HG02884 (cell line): ENCODE data around the gene JMJD1C.
"Not testable (repeated sequence)": the region's sequence is repeated elsewhere in the genome, so short reads cannot be mapped to it uniquely, and the experiment has no call there.

Experiments used
- ATAC-seq: cut with Tn5 transposase; IDR thresholded peaks from one replicate; pipeline ENCODE4 v1.9.1; 2021; ENCODE audit warnings: mild to moderate bottlenecking, moderate library complexity; ENCODE audit not compliant: unreplicated experiment

The JMJD1C gene

DNA sequence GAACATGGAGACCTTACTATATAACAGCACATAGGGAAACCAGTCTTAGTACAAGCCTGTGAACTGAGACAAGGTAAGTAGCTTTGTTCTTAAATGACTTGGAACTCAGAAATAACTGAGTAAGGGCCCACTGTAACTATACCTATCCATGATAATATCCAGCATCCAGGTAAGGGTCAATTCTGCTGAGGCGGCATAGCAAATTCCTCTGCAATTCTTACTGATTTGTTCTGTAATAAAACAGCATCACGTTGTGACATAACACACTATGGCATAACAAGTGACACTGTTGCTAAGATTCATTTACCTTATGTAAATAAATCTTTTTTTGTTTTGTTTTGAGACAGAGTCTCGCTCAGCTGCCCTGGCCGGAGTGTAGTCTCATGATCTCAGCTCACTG is 97.4 kb downstream of the JMJD1C start:
- no peak for ATAC-seq

DNA sequence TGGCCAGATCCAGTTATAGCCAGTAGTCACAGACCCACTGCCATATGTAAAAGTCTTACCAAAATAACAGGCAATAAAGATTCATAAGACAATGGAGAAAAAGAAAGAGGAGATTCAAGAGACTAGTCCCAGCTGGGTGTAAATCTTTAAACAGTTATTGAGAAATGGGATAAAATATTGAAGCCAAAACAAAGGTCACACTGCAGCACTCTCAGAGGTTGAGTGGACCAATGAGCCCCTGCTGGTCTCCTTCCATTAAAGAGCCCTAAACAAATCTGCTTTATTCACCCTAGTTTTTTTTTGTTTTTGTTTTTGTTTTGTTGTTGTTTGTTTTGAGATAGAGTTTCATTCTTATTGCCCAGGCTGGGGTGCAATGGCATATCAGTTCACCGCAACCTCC is 98.8 kb downstream of the JMJD1C start:
- ATAC-seq, result no peak

DNA sequence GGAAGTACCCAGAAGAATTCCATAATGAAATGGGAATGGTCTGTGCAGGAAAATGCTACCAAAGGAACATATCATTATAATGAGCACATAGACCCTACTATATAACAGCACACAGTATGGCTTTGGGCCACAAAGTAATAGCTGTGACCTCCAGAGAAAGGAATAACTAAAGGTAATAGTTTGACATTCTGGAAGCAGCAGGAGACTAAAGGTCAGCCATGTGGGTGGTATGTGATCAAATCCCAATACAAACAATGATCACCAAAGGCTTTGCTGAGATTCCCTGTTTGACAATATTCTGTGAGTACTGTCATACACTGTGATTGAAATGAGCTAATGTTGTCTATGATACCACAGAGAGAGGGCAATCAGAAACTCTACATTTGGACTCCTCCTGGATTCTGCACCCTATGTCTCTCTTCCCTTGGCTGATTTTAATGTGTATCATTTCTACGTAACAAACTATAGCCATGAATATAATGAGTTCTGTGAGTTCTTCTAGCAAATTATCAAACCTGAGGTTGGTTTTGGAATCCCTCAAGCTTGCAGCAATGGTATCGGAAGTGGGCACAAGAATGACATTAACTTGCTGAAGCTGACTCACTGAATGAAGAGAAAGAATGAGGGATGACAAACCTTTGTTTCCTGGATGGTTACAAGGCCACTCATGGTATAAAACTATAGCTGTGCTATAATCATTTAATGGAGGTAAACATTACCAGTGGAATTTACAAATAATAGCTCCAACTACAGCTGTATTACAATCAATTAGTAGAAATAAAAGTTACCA is 99.6 kb downstream of the JMJD1C start:
- no peak for ATAC-seq

DNA sequence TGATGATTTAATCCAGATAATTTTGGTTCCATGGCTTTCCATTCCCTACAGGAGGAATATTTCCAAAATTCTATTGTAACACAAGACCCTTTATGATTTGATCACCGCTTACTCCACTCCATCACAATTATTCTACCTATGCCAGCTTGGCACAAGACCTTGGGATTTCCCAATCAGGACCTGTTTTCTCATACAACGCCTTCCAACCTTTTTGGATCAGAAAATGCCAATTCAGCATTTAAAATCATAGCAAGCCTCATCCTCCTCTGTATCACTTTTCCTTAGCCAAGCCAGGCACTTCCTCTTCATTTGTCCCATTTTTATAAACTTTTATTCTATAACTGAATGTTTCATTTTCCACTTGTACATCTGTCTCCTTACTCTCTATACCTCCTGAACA is 100.9 kb downstream of the JMJD1C start:
- no peak for ATAC-seq

DNA sequence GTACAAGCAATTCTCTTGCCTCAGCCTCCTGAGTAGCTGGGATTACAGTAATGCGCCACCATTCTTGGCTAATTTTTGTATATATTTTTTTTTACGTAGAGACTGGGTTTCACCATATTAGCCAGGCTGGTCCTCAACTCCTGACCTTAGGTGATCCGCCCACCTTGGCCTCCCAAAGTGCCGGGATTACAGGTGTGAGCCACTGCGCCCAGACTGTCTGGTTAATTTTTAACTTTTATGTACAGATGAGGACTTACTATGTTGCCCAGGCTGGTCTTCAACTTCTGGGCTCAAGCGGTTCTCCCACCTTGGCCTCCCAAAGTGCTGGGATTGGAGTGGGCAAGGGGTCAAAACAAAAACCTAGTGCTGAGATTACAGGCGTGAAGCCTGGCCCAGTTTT is 101.8 kb downstream of the JMJD1C start:
- ATAC-seq, result no peak

DNA sequence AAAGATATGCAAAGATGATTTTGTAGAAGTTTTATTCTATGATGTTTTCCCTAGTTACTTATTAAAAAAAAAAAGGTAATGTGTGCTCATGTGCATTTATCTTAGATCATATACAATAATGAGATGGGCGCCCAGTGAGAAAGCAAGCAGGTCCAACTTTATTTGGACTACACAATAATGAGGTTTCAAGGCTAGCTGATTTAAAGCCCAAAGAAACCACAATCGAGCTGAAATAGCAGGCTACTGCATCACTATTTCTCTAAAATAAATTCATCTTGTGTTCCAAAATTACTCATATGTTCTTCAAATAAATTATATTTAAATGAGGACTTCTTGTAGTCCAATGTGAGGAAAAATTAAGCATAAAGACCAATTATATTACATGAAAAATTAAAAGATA is 110.1 kb downstream of the JMJD1C start:
- no peak for ATAC-seq

DNA sequence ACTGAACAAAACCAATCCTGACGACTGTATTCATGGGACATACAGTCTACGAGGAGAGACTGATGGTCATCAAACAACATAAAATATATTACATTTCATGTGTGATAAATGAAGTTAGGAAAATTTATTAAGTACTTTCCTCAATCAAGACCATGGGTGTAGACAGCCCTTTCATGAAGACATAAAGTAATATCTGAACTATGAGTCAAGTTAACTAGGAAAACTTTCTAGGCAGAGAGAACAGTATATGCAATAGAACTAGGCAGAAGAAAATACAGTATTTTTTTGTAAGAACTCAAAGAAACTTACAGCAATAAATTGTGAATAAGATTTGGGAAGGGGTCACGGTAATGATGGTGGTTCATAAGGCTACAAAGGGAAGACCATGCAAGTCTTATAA is 112.8 kb downstream of the JMJD1C start:
- ATAC-seq, result no peak

DNA sequence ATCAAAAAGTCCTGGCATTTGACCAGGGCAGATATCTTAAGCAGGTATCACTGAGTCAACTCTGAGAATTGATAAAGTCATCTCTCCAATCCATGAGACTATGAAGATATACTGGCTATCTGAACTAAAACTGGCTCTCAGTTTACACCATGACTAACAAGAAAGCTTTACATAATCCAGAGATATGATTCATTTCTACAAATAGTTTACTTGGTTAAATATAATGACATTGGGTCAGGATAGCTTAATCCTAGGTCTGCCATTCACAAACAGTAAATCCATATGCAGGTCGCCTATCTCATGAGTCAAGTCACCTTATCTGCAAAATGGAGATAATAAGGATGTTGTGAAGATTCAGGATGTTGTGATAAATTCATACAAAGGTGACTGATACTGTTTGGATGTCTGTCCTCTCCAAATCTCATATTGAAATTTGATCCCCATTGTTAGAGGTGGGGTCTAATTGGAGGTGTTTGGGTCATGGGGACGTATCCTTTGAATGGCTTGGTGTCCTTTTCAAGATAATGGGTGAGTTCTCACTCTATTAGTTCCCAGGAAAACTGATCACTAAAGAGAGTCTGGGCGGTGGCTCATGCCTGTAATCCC is 117.4 kb downstream of the JMJD1C start:
- no peak for ATAC-seq

DNA sequence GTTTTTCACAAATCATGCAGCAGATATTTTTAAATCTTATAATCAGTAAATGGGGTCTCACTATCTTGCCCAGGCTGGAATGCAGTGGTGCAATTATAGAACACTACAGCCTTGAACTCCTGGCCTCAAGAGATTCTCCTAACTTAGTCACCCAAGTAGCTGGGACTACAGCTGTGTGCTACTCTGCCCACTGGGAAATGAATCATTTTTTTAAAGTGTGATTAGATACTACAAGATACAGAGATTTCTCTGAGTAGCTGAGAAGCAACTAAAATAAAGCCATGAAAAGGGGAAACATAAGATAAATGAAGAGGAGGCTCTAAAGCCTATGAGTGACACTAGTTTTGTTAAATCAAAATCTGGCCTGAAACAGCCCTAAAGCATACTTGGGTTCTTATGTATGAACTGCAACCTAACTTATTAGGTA is 119.7 kb downstream of the JMJD1C start:
- ATAC-seq, result no peak

DNA sequence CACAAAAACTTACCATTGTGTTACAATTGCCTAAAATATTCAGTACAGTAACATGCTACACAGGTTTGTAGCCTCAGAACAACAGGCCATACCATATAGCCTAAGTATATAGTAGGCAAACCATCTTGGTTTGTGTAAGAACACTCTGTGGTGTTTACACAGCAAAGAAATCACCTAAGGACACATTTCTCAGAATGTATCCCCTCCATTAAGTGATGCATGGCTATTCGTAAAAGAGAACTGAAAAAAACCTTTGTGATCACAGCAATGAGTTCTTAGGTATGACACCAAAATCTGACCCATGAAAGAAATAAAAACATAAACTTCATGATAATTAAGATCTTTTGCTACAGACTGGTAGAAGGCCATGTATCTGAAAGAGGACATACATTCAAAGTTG is 121.5 kb downstream of the JMJD1C start:
- no peak for ATAC-seq

DNA sequence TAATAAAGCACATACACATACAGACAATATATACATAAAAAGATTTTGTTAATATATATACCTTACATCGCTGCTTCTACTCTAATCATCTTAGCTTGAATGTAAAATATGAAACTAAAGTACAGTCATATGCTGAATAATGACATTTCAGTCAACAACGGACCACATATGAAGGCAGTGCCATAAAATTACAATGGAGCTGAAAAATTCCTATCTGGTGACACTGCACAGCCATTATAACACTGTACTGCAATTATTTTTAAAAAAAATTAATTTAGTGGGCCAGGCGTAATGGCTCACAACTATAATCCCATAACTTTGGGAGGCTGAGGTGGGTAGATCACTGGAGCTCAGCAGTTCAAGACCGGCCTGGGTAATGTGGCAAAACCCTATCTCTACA is 122.3 kb downstream of the JMJD1C start:
- no peak for ATAC-seq

DNA sequence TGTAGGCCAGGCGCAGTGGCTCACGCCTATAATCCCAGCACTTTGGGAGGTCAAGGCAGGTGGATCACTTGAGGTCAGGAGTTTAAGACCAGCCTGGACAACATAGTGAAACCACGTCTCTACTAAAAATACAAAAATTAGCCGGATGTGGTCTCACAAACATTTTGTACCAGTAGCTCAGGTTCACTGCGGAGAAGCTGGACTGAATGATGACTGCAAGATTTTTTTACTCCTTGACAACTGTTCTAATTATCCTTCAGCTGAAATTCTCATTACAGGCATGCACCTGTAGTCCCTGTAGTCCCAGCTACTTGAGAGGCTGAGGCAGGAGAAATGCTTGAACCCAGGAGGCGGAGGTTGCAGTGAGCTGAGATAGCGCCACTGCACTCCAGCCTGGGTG is 126.1 kb downstream of the JMJD1C start:
- not testable (repeated sequence) for ATAC-seq

DNA sequence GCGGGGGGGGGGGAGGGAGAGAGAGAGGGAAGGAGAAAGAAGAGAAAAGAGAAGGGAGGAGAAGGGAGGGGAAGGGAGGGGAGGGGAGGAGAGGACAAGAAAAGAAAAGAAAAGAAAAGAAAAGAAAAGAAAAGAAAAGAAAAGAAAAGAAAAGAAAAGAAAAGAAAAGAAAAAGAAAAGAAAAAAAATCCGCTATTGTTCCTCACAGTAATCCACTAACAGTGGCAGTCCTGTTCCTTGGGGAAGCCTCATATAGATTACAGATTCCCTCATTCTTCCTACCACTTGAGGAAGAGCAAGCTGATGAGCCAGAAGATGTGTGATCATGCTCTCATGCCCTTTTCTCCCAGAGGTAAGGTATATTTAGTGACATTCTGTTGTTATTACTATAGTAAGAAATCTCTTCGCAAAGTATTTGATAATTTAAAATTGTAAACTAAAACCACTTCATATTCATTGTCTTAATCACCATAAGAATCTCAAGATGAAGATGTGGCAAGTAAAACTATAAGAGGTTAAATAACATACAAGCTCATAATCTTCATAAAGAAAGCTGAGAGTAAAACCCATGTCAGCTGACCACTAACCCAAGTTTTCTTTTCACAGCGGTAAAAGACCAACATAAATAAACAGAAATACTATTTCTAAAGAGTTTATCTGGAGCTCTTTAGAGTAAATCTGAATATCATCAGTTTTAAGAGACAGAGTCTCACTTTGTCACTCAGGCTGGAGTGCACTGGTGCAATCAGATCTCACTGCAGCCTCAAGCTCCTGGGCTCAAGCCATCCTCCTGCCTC is 128.1 kb downstream of the JMJD1C start:
- ATAC-seq, result no peak

DNA sequence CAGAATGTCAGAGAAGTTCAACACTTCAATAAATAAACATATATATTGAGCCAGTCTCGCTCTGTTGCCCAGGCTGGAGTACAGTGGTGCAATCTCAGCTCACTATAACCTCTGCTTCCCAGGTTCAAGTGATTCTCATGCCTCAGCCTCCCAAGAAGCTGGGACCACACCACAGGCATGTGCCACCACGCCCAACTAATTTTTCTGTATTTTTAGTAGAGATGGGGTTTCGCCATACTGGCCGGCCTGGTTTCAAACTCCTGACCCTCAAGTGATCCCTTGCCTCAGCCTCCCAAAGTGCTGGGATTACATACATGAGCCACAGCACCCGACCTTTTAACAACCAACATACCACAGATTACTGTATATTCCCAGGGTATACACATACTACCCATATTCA is 134.2 kb downstream of the JMJD1C start:
- no peak for ATAC-seq

DNA sequence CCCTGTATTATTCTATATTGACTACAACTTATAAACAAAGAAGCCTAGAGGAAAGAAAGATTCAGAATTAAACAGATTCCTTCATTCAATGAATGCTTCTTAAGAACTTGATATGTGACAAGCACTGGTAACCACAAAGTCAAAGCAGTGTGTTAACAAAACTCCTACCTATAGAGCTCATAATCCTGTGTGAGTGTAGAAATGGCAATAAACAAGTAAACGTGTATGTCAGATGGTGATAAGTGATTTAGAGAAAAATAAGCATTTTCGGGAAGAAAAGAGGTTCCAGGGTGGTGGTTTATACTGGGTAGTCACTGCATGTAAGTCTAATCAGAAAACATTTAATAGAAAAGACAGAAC is 141.3 kb downstream of the JMJD1C start:
- ATAC-seq, result no peak

DNA sequence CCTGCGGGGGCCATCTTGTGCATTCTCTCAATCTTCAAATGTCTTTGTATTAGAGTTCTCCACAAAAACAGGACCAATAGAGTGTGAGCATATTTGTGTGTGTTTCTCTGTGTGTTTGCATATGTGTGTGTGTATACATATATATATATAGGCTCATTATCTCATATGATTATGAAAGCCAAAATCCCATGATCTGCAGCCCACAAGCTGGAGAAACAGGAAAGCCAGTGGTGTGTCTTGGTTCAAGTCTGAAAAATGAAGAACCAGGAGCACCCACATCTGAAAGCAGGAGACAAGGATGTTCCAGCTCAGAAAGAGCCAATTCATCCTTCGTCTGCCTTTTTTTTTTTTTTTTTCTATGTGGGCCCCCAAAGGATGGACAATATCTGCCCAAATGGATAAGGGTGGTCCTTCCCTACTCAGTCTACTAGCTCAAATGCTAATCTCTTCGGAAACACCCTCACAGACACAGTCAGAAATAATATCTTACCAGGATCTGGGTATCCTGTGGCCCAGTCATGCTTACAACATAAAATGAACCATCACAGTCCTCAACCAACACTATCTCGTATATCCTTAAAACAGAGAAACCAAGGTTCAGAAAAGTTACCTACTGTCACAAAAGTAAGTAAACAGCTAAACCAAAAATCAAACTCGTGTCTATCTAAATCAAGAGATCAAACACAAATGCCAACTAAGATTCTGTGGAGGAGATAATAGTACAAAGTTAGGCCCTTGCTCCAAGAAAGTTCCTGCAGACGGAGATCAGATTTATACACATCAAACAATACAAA is 141.9 kb downstream of the JMJD1C start:
- no peak for ATAC-seq

DNA sequence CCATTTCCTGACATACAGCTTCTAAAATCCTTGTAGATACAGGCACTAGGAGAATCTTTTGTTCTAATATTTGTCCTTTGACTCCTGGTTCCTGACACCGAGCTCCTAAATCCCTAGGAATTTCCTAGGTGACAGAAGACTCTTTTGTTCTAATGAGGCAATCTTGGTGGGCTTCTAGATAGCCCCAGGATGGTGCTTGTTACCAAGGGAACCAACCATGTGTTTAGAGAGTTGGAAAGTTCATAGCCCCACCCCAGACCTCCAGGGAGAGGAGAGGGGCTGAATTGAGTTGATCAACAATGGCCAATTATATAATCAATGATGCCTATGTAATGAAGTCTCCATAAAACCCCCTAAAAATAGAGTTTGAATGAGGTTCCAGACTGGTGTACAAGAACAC is 145.1 kb downstream of the JMJD1C start:
- no peak for ATAC-seq

DNA sequence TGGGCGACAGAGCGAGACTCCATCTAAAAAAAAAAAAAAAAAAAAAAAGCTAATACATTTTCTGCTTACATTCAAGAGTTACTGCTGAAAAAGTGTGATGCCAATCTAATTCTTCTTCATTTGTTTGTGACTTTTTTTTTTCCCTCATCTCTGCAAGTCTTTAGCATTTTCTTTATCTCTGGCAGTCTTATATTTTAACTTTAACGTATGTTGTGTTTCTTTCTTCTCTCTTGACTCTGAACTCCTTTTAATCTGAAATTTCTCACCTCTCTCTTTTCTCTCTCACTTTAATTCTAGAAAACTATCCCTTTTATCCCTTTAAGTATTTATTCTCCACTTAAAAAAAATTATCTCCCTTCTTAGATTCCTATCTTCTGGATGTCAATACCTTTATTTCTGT is 146.5 kb downstream of the JMJD1C start:
- no peak for ATAC-seq

DNA sequence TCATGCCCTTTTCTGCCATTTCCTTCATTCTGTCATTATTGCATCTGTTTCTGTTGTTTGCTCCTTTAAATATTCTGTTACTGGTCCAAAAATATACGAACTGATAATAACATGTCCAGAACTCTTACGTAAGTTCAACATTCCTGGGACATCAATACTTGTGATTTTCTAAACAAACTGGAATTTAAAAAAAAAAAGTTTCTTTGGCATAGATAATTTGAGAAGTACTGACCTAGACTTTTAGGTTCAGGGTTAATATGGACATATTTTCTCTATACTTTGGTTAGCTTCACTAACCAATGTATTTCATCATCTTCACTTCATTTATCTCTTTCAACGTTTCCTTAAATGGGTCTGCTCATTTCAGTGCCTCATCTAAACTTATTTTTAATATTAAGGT is 147.3 kb downstream of the JMJD1C start:
- ATAC-seq, result no peak

DNA sequence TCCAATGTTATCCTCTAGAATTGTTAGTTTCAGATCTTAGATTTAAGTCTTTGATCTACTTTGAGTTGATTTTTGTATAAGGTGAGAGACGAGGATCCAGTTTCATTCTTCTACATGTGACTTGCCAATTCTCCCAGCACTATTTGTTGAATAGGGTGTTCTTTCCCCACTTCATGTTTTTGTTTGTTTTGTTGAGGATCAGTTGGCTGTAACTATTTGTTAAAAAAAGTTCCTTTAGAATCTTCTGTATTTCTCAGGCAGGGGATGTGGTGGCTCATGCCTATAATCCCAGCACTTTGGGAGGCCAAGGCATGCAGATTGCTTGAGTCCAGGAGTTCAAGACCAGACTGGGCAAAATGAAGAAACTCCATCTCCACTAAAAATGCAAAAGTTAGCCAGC is 151.8 kb downstream of the JMJD1C start:
- no peak for ATAC-seq

DNA sequence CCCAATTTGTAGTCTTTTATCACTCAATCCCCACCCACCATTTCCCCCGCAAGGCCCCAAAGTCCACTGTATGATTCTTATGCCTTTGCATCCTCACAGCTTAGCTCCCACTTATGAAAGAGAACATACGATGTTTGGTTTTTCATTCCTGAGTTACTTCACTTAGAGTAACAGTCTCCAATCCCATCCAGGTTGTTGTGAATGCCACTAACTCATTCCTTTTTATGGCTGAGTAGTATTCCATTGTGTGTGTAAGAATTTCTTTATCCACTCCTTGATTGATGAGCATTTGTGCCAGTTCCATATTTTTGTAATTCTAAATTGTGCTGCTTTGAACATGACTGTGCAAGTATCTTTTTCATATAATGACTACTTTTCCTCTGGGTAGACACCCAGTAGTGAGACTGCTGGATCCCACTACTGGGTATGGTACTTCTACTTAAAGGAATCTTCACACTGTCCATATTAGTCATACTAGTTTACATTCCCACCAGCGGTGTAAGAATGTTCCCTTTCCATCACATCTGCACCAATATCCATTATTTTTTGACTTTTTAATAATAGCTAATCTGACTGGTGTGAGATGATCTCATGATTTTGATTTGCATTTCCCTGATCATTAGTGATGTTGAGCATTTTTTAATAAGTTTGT is 152.6 kb downstream of the JMJD1C start:
- no peak for ATAC-seq
